ENCODE data around the gene SVIL.
A peak's percentile ranks its signal among the peaks of the same experiment; 100 is the strongest.
"Not testable (repeated sequence)": the region's sequence is repeated elsewhere in the genome, so short reads cannot be mapped to it uniquely, and the experiment has no call there.

The SVIL gene

GRCh38 chr10:29452546-29452945 is 182.2 kb downstream of the SVIL start:
- no peak for DNase-seq (ENCODE audit: low read depth)
- TF ChIP-seq CTCF (IDR thresholded peaks at IDR 0.05; ENCODE audit: low read depth, low read length, missing control alignments), result no peak
- in situ Hi-C loops (cut with HindIII; ENCODE audit: low sequenced_read_pairs), result no loop called here

GRCh38 chr10:29451946-29452345 is 182.8 kb downstream of the SVIL start:
- no peak for TF ChIP-seq CTCF (IDR thresholded peaks at IDR 0.05; ENCODE audit: low read depth, low read length, missing control alignments)
- in situ Hi-C loops (cut with HindIII; ENCODE audit: low sequenced_read_pairs), result no loop called here
- H3K4me3 ChIP-seq (ENCODE audit: low read depth, low read length), result no peak overlapping the region
- DNase-seq (ENCODE audit: low read depth), result no peak

More at GRCh38 chr10:29452546-29452945, 182.2 kb downstream of the SVIL start:
- H3K4me3 ChIP-seq (ENCODE audit: low read depth, low read length), result no peak overlapping the region

- no peak for DNase-seq (ENCODE audit: low read depth)
- in situ Hi-C loops (cut with HindIII; ENCODE audit: low sequenced_read_pairs), result no loop called here
- TF ChIP-seq CTCF (IDR thresholded peaks at IDR 0.05; ENCODE audit: low read depth, low read length, missing control alignments), result no peak
- H3K4me3 ChIP-seq (ENCODE audit: low read depth, low read length), result no peak overlapping the region
Observed at GRCh38 chr10:29450405-29450804, 184.4 kb downstream of the SVIL start.

GRCh38 chr10:29448756-29449592 is 185.8 kb downstream of the SVIL start:
- DNase-seq (ENCODE audit: low read depth), result peak; percentile 50
- not testable (repeated sequence) for H3K4me3 ChIP-seq (ENCODE audit: low read depth, low read length)
- TF ChIP-seq CTCF (IDR thresholded peaks at IDR 0.05; ENCODE audit: low read depth, low read length, missing control alignments), result peak; percentile 68
- in situ Hi-C loops (cut with HindIII; ENCODE audit: low sequenced_read_pairs), result loop anchor here (10.0 kb wide), 1 partner anchor 804 kb away; no protein-coding TSS in a partner anchor

GRCh38 chr10:29448125-29448524 is 186.6 kb downstream of the SVIL start:
- no peak overlapping the region for H3K4me3 ChIP-seq (ENCODE audit: low read depth, low read length)
- no peak for DNase-seq (ENCODE audit: low read depth)
- no peak for TF ChIP-seq CTCF (IDR thresholded peaks at IDR 0.05; ENCODE audit: low read depth, low read length, missing control alignments)
- in situ Hi-C loops (cut with HindIII; ENCODE audit: low sequenced_read_pairs), result loop anchor here (10.0 kb wide), 1 partner anchor 803 kb away; no protein-coding TSS in a partner anchor

GRCh38 chr10:29446327-29446726 is 188.4 kb downstream of the SVIL start:
- no peak for DNase-seq (ENCODE audit: low read depth)
- H3K4me3 ChIP-seq (ENCODE audit: low read depth, low read length), result no peak overlapping the region
- no peak for TF ChIP-seq CTCF (IDR thresholded peaks at IDR 0.05; ENCODE audit: low read depth, low read length, missing control alignments)
- in situ Hi-C loops (cut with HindIII; ENCODE audit: low sequenced_read_pairs), result loop anchor here (10.0 kb wide), 1 partner anchor 802 kb away; no protein-coding TSS in a partner anchor
